K562 (cell line): ENCODE measurements around the gene SGMS1. TPM values are rescaled to one million over a fixed set of nuclear protein-coding genes. Genes with fewer than 3 reads are reported as not detected.
A peak's percentile ranks its signal among the peaks of the same experiment; 100 is the strongest.

ENCODE experiments used
- CXXC5 ChIP-seq: fragments of 250-450 bp; sonication (Bioruptor Pico); IDR thresholded peaks from 2 replicates; pipeline ENCODE4 v1.8.0; 2022; ENCODE audit warnings: inconsistent platforms, mild to moderate bottlenecking, moderate library complexity
- KHSRP ChIP-seq: fragments of 450-650 bp; IDR thresholded peaks from 2 replicates; pipeline ENCODE4 v1.6.1; 2017
- SRSF1 ChIP-seq: fragments of 200-400 bp; formaldehyde crosslinking; IDR thresholded peaks from 2 replicates; pipeline ENCODE4 v1.6.1; 2017; ENCODE audit warnings: mild to moderate bottlenecking, low read depth, low read length, moderate library complexity
- STAT6 ChIP-seq: sonication (generic); formaldehyde crosslinking; IDR thresholded peaks from 2 replicates; pipeline ENCODE4 v1.8.1; 2023; ENCODE audit warnings: mild to moderate bottlenecking, missing genetic modification reagents
- polyA plus RNA-seq, 8 experiments: library from polyadenylated mRNA; depleted of rRNA in 4 of 8; stranded (reverse) in 5 of 8; unstranded in 3 of 8; fragments of >200 nt; fragmentation: Nextera tagmentation in 2 of 8; fragmentation: Illumina TruSeq in 1 of 8; extraction: Ambion mirVana in 2 of 8; extraction: Trizol in 1 of 8; gene quantifications; 2 replicates each; pipeline versions ENCODE4 v1.2.1 to v1.2.3, GENCODE V29; 2011 to 2014; ENCODE audit warnings: inconsistent platforms in 1 of 8, missing spikeins in 1 of 8
- total RNA-seq, 7 experiments: library from RNA; depleted of rRNA in 6 of 7; stranded (reverse); fragments of >200 nt in 6 of 7; fragmentation: Illumina TruSeq in 2 of 7; extraction: Trizol in 2 of 7; gene quantifications; 2 replicates each; pipeline versions ENCODE4 v1.2.1 to v1.2.3, GENCODE V29; 2011 to 2021; ENCODE audit warnings: low replicate concordance in 1 of 7
- TF ChIP-seq, protein P1 (sequence below): fragments of 250-450 bp; sonication (Bioruptor Pico); IDR thresholded peaks from 2 replicates; pipeline ENCODE4 v1.8.0; 2021; ENCODE audit warnings: mild to moderate bottlenecking, moderate library complexity
- TF ChIP-seq, protein P2 (sequence below): sonication (generic); formaldehyde crosslinking; IDR thresholded peaks from 2 replicates; pipeline ENCODE4 v1.8.0; 2022; ENCODE audit warnings: mild to moderate bottlenecking, missing genetic modification reagents, borderline replicate concordance
- TF ChIP-seq, protein P3 (sequence below): sonication (generic); formaldehyde crosslinking; IDR thresholded peaks from 2 replicates; pipeline ENCODE4 v1.8.0; 2022; ENCODE audit warnings: mild to moderate bottlenecking, low read depth, missing genetic modification reagents

Gene SGMS1
- total and polyA plus RNA-seq, 9 of the 15 experiments (the other 6 are each of a cell fraction or from before 2014, with no cell fraction given), result 22.6 to 232 (median 82.2) TPM

GRCh38 chr10:50417886-50418830 is 205.6 kb downstream of the SGMS1 start (continued):
- TF ChIP-seq STAT6 (CRISPR knock-in tag) (no peak), CXXC5 (peak; percentile 76), SRSF1 (no peak), KHSRP (no peak)
- TF ChIP-seq, protein P1, sequence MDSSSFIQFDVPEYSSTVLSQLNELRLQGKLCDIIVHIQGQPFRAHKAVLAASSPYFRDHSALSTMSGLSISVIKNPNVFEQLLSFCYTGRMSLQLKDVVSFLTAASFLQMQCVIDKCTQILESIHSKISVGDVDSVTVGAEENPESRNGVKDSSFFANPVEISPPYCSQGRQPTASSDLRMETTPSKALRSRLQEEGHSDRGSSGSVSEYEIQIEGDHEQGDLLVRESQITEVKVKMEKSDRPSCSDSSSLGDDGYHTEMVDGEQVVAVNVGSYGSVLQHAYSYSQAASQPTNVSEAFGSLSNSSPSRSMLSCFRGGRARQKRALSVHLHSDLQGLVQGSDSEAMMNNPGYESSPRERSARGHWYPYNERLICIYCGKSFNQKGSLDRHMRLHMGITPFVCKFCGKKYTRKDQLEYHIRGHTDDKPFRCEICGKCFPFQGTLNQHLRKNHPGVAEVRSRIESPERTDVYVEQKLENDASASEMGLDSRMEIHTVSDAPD, result no peak
- TF ChIP-seq, protein P2, sequence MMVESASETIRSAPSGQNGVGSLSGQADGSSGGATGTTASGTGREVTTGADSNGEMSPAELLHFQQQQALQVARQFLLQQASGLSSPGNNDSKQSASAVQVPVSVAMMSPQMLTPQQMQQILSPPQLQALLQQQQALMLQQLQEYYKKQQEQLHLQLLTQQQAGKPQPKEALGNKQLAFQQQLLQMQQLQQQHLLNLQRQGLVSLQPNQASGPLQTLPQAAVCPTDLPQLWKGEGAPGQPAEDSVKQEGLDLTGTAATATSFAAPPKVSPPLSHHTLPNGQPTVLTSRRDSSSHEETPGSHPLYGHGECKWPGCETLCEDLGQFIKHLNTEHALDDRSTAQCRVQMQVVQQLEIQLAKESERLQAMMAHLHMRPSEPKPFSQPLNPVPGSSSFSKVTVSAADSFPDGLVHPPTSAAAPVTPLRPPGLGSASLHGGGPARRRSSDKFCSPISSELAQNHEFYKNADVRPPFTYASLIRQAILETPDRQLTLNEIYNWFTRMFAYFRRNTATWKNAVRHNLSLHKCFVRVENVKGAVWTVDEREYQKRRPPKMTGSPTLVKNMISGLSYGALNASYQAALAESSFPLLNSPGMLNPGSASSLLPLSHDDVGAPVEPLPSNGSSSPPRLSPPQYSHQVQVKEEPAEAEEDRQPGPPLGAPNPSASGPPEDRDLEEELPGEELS (CRISPR knock-in tag), result 0 out of 2 replicates have a peak, but pooled peaks have one; percentile 18
- TF ChIP-seq, protein P3, sequence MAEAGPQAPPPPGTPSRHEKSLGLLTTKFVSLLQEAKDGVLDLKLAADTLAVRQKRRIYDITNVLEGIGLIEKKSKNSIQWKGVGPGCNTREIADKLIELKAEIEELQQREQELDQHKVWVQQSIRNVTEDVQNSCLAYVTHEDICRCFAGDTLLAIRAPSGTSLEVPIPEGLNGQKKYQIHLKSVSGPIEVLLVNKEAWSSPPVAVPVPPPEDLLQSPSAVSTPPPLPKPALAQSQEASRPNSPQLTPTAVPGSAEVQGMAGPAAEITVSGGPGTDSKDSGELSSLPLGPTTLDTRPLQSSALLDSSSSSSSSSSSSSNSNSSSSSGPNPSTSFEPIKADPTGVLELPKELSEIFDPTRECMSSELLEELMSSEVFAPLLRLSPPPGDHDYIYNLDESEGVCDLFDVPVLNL, result no peak
